ENCODE measurements around the gene TTC28.

GRCh38 chr22:28231441-28231840, 448.2 kb downstream of the TTC28 start:
- TF ChIP-seq, protein P1, sequence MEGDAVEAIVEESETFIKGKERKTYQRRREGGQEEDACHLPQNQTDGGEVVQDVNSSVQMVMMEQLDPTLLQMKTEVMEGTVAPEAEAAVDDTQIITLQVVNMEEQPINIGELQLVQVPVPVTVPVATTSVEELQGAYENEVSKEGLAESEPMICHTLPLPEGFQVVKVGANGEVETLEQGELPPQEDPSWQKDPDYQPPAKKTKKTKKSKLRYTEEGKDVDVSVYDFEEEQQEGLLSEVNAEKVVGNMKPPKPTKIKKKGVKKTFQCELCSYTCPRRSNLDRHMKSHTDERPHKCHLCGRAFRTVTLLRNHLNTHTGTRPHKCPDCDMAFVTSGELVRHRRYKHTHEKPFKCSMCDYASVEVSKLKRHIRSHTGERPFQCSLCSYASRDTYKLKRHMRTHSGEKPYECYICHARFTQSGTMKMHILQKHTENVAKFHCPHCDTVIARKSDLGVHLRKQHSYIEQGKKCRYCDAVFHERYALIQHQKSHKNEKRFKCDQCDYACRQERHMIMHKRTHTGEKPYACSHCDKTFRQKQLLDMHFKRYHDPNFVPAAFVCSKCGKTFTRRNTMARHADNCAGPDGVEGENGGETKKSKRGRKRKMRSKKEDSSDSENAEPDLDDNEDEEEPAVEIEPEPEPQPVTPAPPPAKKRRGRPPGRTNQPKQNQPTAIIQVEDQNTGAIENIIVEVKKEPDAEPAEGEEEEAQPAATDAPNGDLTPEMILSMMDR (conservative IDR thresholded peaks at IDR 0.05; ENCODE audit: low read length): no peak
- TF ChIP-seq EZH2phosphoT487 (IDR thresholded peaks at IDR 0.05; ENCODE audit: borderline replicate concordance): no peak

Data from Loucy (cell line).